Activated CD4-positive, alpha-beta T cell treated with anti-CD3 and anti-CD28 coated beads for 1 hour (primary cell): ENCODE measurements around the gene ANKRD52.

ENCODE experiments used
- DNase-seq: peaks from one replicate; pipeline ENCODE4 v3.0.0-alpha.2; 2020

Gene ANKRD52

DNA sequence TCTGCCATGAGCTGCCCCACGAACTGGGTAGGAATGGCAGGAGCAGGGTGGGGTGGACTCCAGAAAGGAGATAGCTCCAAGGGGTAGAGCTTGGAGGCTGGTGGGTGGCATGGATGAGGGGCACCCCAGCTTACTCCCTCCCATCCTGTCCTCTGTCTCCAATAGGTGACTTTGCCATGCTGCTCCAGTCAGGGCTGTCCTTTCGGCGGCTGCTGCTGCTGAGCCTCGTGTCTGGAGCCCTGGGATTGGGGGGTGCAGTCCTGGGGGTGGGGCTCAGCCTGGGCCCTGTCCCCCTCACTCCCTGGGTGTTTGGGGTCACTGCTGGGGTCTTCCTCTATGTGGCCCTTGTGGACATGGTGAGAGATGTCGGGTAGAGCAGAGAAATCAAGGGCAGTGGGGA is 21.2 kb downstream of the ANKRD52 start:
- DNase-seq = no peak

DNA sequence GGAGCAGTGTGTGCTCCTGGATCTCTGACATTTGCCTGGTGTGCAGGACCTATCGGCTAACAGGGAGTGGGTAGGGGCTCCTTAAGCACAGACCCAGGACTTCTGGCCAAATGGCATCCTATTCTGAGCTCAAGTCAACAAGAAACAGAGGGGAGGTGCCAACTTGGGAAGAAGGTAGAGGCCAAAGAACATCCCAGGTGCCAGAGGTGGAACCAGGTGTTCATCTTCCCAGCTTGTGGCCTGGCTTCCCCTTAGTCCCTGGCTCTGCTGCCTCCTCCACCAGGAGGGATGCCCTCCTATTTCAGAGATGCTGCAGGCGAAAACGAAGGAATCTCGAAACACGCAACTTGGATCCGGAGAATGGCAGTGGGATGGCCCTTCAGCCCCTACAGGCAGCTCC is 22.1 kb downstream of the ANKRD52 start:
- no peak for DNase-seq

DNA sequence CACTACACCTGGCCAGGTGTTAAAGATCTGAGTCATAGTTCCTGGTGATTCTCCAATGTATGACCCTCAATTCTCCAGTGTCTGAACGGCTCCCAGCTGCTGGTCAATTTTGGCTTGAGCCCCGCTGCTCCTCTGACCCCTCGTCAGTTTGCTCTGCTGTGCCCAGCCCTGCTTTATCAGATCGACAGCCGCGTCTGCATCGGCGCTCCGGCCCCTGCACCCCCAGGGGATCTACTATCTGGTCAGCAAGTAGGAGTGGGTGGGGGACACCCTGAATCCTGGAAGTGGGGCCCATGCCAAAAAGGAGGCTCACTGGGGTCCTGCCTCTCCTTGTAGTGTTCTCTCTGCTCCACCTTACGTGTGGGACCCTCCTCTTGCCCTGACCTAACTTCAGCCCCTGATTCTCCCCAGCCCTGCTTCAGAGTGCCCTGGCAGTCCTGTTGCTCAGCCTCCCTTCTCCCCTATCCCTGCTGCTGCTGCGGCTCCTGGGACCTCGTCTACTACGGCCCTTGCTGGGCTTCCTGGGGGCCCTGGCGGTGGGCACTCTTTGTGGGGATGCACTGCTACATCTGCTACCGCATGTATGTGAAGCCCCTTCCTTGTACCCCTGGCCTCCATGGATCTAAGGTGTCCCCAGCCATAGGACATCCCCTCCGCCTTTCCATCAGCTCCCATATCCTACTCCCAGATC is 23.3 kb downstream of the ANKRD52 start:
- DNase-seq = no peak

DNA sequence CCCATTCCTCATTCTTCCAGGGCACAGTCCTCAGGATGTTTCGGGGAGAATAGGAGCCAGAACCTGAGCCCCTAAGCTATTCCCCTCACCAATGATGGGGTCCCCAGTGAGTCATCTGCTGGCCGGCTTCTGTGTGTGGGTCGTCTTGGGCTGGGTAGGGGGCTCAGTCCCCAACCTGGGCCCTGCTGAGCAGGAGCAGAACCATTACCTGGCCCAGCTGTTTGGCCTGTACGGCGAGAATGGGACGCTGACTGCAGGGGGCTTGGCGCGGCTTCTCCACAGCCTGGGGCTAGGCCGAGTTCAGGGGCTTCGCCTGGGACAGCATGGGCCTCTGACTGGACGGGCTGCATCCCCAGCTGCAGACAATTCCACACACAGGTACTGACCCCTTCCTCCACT is 27.0 kb downstream of the ANKRD52 start:
- DNase-seq = no peak

DNA sequence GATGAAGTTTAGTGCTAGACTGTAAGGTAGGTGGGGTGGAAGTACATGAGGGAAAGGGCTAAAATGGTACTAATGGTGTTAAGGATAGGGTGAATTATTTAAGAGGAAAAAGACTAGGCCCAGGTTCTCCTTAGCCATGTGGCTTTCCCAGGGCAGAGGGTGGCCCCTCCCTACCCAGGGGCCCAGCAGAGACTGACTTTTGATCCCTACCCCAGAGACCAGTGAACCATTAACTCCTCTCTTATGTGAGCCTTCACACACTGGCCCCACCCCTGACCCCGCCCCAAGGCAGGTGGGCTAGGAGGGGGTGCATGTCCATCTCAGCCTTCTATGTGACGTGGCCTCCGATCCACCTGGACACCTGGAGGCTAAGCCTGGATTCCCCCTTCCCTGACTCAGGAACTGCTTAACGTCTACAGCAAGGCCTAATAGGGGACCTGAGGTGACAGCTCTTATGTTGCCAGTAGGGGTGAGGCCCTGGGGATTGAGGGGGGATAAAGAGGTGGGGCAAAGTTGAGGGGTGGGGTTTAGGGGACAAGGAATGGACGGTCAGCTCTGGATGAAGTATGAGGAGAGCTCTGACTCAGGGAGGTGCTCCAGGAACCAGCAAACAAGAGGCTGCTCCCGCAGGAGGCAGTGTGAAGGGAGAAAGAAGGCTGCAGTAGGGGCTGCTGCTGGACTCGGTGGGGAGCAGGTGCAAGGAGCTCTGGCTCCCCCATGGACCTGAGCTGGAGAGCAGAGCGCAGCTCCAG is 27.6 kb downstream of the ANKRD52 start:
- no peak for DNase-seq

DNA sequence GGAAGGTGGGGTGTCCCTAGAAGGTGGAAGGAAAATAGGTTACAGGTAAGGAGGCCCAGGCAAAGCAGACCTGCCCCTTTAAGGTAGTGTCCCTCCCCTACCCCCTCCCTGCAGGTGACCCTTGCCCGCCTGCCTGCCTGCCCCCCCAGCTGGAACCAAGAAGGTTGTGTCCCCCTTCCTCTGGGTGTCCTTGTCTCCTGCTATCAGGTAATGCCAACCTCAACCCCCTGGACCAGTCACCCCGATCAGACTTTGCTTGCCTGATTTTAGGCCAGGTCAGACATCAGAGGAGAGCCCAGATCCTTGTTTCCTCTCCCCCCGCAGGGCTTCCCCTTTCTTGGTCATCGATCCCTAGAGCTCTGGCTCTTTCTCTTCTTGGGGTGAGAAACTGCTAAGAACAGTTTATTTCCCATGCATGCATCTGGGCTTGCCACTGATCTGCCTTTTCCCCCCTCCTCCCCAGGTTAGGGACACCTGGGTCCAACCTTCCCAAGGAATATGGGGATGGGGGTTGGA is 28.2 kb downstream of the ANKRD52 start, which contains the start of gene SLC39A5:
SLC39A5 (plus strand) TSS at position 136 of the 516 bp plus-strand sequence. CDS start 1,224 bp downstream, outside the sequence.
- DNase-seq = no peak

DNA sequence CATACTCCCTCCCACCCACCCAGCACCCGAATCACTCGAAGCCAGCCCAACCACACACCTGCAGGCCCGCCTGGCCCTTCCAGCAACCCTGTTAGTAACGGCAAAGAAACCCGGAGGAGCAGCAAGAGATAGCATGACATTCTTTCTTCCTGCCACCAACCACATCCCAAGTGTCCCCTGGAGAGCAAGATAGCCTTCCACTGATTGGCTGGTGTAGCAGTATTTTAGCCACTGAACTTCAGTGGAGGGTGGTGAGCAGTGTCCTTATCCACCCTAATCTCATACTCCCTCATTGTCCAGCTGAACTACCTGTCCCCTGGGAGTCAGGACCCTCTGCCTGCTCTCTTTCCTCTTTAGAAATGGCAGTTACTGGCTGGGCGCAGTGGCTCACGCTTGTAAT is 29.1 kb downstream of the ANKRD52 start:
- DNase-seq = no peak

DNA sequence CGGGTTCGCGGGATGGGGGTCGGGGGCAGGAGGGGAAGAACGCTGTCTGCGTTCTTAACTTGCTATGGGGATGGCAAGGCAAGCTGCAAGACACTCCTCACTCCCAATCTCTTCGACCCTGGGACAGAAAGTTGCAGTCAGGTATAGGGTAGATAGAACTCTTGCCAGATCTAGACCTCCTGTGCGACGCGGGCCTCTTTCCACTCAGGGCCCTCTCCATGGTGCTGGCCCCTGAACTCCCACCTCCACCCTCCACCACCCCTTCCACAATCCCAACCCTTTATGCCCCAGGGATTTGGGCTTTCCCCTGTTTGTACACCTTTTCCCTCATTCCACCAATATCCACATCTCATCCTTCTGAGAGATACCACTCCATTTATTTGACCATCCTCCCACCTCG is 33.2 kb downstream of the ANKRD52 start:
- no peak for DNase-seq

DNA sequence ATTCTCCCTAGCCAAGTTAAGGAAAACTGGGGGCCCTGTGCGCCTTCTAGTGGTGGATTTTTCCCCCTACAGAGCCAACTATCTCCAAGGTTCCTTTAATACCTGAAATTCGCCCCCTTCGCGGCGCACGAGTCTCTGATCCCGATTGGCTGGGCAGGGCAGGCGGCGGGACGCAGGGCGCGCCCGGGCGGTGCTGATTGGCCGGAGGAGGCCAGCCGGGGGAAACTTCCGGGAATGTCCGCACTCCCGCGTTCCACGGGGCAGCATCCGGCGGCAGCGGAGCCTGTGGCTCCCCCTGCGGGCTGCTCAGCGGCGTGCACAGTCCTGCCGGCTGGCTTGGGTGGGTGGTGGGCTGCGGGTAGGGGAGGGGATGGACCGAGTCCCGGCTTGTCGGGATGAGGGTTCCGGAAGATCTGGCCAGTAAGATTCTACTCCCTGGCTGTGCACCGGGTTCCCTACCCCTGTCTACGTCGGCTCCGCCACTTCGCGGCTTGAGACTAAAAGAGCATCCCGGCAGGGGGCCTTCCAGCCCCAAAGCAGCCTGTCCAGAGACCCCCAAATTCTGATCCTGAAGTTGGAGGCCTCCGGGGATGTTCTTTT is 34.0 kb downstream of the ANKRD52 start, which contains the start of gene NABP2:
NABP2 (plus strand) TSS at position 241 of the 600 bp plus-strand sequence. CDS start 515 bp downstream, outside the sequence.
- peak; percentile 82 for DNase-seq

DNA sequence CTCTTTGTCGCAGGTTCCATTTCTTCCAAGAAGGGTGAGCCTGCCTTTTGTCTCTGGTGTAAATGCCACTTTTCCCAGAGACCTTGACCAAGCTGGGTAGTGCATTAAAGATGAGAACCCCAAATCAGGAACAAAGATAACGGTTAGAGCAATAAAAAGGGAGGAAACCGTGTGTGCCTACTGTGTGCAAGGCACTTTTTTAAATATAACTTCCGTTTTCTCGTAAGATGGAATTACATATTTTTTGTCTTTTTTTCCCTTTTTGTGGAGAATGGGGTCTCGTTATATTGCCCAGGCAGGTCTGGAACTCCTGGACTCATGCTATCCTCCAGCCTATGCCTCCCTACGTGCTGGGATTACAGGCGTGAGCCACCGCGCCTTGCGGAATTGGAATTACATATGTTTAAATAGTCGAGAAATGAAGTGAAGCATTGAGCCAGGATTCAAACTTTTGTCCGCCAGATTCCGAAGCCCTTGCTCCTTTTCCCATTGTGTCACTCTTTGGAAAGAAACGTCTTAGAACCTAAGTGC is 34.5 kb downstream of the ANKRD52 start:
- no peak for DNase-seq

DNA sequence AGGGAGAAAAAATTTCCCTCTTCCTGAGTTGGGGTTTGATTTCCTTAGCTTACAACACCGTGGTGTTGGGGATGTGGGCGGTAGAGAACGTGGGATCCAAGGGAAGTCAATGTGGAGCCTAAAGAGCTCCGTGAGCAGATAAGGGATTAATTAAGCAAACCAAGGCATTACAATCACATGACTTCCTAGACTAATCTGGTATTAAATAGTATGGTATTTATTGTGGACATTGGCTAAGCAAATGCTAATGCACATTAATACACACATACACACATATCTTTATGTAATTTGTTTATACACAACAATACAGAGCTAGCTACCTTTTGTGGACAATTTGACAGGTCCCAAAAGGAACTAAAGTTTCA is 35.7 kb downstream of the ANKRD52 start:
- no peak for DNase-seq

DNA sequence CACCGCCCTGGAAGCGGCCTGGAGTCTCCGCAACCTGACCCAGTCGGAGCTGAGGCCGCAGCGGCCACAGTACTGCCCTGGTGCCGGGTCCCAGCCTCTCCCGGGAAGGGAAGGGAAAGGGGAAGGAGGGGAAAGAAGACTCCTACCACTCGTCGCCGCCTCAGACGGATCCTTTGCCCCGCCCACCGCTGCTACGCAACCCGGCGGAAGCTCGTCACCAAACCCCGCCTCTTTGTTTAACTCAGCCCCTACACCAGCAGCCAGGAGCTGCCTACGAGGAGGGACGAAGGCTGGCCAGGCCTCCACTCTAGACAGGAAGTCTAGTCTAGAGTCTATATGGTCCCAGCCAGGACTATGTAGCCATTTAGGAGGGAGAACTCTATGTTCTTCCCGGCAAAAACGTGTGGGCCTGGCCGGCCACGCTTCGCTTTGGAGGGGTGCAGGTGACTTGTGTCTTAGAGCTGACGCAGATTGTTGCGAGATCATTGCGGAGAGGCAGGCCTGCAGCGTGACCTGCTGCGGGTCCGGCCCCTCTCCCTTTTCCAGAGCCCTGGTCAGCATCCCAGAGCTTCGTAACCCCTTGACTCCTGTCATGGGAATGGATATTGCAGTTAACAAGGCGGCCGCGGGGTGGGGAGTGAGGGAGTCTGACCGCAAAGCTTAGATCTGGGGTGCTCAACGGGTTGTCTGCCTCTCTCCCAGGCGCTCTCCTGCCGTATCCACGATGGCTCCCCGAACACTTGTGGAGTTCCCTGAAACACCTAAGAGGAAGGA is 36.2 kb downstream of the ANKRD52 start, which contains the start of gene RNF41:
RNF41 (minus strand) TSS at position 166 of the 774 bp plus-strand sequence. CDS start 7,875 bp downstream, outside the sequence.
- DNase-seq = peak; percentile 88

DNA sequence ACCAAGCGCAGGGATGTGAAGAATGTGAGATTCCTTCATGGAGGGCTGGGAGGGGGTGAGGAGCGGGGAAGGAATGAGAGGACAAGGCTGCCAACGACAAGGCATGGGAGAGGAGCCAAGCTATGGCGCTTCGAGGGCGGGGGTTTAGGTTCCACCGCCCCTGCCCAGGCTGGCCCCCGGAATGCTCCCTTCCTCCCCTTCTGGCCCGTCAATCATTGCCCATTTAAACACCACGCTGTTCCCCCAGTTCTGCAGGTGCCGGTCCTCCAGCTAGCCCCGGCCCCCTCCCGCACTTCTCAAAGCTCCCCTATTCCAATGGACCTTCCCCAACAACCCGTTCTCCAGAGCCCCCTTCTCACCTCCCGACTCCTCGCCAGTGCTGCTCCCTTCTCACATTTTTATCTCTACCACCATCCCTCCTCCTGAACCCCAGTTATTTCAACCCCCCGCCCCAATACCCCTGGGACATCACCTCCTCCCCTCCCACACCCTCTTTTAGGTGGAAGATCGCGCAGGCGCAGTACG is 36.9 kb downstream of the ANKRD52 start:
- DNase-seq = no peak

DNA sequence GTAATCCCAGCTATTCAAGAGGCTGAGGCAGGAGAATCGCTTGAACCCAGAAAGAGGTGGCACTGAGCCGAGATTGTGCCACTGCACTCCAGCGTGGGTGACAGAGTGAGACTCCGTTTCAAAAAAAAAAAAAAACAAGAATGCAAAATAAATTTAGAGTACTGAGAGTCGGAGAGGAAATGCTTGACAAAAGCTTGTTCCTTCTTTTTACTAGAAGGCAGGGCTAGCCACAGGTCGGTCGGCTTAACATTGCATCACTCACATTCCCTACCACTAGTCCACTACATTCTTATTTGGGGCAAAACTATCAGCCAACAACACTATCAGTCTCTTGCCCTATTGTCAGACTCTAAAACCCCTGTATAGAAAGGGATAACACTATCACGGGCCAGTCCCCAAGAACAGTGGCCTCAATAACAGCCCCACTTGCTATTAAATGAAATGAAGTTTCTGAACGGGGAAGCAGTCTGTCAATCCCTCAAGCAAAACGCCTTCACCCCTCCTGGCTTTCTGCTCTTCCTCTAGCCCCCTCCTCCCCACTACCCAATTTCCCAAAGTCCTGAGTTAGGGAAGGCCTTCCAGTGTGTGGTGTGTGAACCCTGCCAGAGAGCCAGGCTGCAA is 37.5 kb downstream of the ANKRD52 start:
- DNase-seq = no peak

DNA sequence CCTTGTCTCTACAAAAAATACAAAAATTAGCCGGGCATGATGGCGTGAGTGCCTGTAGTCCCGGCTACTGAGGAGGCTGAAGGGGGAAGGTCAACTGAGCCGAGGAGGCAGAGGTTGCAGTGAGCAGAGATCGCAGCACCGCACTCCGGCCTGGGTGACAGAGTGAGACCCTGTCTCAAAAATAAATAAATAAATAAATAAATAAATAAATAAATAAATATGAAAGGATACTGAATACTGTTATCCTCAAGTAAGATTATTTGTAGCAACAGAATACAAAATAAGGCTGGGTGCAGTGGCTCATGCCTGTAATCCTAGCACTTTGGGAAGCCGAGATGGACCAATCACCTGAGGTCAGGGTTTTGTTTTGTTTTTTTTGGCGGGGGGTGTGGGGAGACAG is 38.3 kb downstream of the ANKRD52 start:
- no peak for DNase-seq

DNA sequence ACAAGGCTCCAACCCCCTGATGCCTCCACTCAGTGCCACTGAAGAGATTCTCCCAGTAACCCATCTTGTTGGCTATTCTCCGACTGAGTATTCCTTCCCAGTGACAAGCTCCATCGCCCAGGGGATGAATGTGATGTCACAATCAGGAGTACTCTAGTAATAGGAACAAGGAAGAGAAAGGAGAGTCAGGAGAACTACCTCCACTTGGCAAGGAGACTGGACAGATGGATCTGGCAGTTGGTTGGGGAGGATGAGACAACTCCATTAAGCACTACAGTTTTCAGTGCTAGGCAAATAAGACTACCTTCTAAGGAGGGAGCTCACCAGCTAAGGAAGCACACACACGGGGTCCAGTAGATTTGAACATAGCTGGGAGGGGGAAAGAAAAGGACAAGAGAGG is 41.7 kb downstream of the ANKRD52 start:
- DNase-seq = no peak

DNA sequence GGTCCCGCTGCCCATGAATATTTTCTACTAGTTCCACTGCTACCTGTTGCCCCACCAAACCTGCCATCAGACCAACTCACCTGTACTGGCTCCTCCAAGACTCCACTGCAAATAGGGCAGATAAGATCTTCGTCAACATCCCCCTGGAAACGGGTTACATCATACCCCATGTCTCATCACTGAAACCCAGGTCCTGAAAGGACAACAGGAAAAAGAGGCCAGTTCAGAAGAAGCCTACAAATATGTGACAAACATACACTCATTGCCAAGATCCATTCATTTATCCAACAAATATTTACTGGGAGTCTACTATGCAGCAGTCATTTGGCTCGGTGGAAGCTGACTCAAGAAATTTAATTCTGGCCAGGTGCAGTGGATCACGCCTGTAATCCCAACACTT is 44.3 kb downstream of the ANKRD52 start:
- DNase-seq = no peak

DNA sequence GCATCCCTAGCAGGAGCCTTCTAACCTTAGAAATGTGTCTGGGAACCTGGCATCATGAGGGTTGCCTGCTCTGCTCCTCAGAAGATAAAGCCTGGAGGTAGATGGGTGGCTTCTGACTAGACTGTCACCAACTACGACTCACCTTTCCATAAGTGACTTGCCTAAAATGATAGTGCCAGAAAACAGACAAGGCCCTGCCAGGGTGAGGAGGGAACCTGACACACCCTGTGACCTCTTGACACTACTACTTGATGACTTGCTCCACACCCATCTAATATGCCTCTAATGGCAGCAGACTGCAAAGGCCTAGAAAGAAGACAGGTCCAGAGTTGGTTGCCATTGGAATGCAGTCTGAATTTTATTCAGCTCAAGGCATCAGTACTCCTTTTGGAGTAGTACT is 45.8 kb downstream of the ANKRD52 start:
- no peak for DNase-seq

DNA sequence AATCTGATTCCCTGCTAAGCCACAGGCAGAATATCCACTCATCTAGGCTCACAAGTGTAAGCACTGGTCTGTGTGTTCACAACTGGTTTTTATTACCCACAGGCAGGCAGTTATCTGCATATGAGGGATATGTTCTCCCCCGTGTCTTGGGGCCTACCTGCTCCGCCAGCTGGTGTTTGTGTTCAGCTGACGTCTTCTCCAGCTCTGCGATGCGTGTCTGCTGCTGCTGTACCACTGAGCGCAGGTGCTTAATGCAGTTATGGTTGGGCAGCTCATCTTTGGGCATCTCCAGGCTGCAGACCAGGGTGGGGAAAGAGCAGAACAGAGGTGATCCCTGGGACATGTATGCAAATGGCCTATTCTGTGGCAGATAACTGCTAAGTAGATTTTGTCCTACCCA is 50.2 kb downstream of the ANKRD52 start:
- no peak for DNase-seq

DNA sequence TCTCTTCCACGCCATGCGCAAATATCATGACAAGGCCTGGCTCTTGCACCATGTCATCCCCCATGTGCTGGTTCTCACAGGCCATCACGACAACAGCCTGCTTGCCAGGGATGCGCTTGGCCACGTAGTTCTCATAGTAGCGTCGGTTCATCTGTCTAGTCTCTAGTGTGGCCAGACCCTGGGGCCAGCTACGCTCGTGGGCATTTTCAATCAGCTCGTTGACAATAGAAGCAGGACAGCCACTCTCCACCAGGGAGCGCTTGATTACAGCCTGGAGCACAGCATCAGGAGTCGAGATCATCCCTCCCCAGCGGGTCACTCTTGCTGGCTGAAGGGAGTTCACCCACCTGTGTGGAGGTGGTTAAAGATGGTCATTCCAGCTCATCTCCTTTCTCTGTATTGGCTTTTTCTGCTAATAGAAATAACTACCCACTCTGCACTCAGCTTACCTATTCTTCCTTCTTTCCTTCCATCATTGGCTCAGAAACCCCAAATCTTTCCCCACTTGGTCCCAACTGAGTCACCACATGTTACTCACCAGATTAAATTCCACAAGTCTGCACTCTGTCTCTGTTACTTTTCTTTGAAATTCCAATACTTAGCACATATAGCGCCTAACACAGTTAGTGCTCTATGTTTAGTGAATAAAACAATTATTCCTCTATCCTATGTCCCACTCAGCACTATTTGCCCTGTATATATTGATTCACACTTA is 51.6 kb downstream of the ANKRD52 start:
- no peak for DNase-seq

DNA sequence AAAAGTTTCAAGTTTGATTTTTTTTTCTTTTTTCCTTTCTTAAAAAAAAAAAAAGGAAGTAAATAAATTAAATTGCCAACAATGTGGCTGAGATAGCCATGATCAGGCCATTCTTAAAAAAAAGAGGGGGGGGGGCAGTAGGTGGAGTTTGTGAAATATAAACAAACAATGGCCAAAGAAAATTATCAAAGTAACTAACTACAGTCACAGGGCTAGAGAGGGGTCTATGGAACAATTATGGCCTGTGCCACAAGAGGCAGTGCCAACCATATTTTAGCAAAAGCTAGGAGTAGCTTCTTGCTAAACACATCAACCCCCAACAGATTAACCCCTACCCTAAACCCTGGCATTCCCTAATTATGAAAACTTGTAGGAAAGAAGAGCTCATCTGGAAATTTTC is 52.7 kb downstream of the ANKRD52 start:
- DNase-seq = no peak
